ENCODE measurements around the gene PHLDB3.

- no peak for TF ChIP-seq L3MBTL2 (conservative IDR thresholded peaks at IDR 0.05)
- no peak for TF ChIP-seq ELF4 (IDR thresholded peaks at IDR 0.05)
- TF ChIP-seq FOXM1 (IDR thresholded peaks at IDR 0.05; ENCODE audit: borderline replicate concordance), result no peak
- no peak for TF ChIP-seq BHLHE40 (IDR thresholded peaks at IDR 0.05; ENCODE audit: borderline replicate concordance)
These were observed 21.3 kb downstream of the PHLDB3 start for GRCh38 chr19:43483281-43483680.
